Dendritic cell treated with granulocyte-macrophage colony-stimulating factor and Interleukin-4, amounts not matched to agents 40 ng/mL and 50 ng/mL, for 4 days (primary cell): ENCODE results near the gene SHC3.
A peak's percentile ranks its signal among the peaks of the same experiment; 100 is the strongest.

Experiments used
- H3K27ac Mint-ChIP-seq: one replicate; pipeline ENCODE4 v1.8.0; 2022; ENCODE audit warnings: mild to moderate bottlenecking, mixed read lengths
- H3K27me3 Mint-ChIP-seq: one replicate; pipeline ENCODE4 v1.8.0; 2022; ENCODE audit warnings: mild to moderate bottlenecking, mixed read lengths
- H3K36me3 Mint-ChIP-seq: one replicate; pipeline ENCODE4 v1.8.0; 2022; ENCODE audit warnings: low read depth, mixed read lengths
- H3K4me1 Mint-ChIP-seq: one replicate; pipeline ENCODE4 v1.8.0; 2022; ENCODE audit warnings: low read depth, mixed read lengths
- H3K4me3 Mint-ChIP-seq: one replicate; pipeline ENCODE4 v1.8.0; 2022; ENCODE audit warnings: mild to moderate bottlenecking, moderate library complexity, mixed read lengths
- H3K9me3 Mint-ChIP-seq: one replicate; pipeline ENCODE4 v1.8.0; 2022; ENCODE audit warnings: mixed read lengths
- intact Hi-C: fragments of 100-400 bp; cut with micrococcal nuclease; formaldehyde crosslinking; loops from one replicate; pipeline ENCODE4 v1.15.0; 2022

SHC3 gene

GRCh38 chr9:89037891-89038290 is 140.7 kb downstream of the SHC3 start:
- no peak overlapping the region for H3K4me3 Mint-ChIP-seq
- no peaks in the 10 kb centered on the region for H3K36me3 Mint-ChIP-seq
- peaks cover 40% of the 10 kb centered on the region for H3K4me1 Mint-ChIP-seq
- peak overlapping the region; percentile 9 for H3K27ac Mint-ChIP-seq
- H3K27me3 Mint-ChIP-seq = peaks cover 21% of the 10 kb centered on the region
- intact Hi-C loops = no loop called here
- no peaks in the 10 kb centered on the region for H3K9me3 Mint-ChIP-seq

DNA sequence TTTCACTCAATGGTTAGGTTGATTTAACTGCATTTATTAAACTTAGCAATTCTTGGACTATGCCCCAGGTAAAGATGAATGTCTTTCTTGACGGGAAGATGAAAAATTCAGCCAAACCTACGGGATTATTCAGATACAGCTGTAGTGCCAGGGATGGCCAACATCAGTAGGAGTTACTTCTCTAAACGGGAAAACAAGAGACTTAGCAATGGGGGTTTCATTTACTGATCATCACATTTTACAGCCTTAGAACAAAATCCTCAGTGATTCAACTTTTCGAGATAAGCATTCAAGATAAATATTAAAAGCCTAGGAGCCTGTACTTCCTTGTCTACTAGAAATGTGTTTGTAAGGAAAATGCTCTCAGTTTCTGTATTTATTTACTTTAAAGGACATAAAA is 141.3 kb downstream of the SHC3 start:
- intact Hi-C loops = no loop called here
- peak overlapping the region; percentile 9 for H3K27ac Mint-ChIP-seq
- H3K27me3 Mint-ChIP-seq = peaks cover 22% of the 10 kb centered on the region
- peaks cover 45% of the 10 kb centered on the region for H3K4me1 Mint-ChIP-seq
- no peaks in the 10 kb centered on the region for H3K9me3 Mint-ChIP-seq
- no peak overlapping the region for H3K4me3 Mint-ChIP-seq
- H3K36me3 Mint-ChIP-seq = no peaks in the 10 kb centered on the region

- peaks cover 22% of the 10 kb centered on the region for H3K27me3 Mint-ChIP-seq
- no peaks in the 10 kb centered on the region for H3K9me3 Mint-ChIP-seq
- peaks cover 50% of the 10 kb centered on the region for H3K4me1 Mint-ChIP-seq
- peak overlapping the region; percentile 41 for H3K27ac Mint-ChIP-seq
- no peaks in the 10 kb centered on the region for H3K36me3 Mint-ChIP-seq
- intact Hi-C loops = no loop called here
- H3K4me3 Mint-ChIP-seq = peak overlapping the region; percentile 39
Observed at GRCh38 chr9:89036891-89037290, 141.7 kb downstream of the SHC3 start.

GRCh38 chr9:89036383-89036782 is 142.2 kb downstream of the SHC3 start:
- H3K9me3 Mint-ChIP-seq = no peaks in the 10 kb centered on the region
- peak overlapping the region; percentile 41 for H3K27ac Mint-ChIP-seq
- peaks cover 25% of the 10 kb centered on the region for H3K27me3 Mint-ChIP-seq
- intact Hi-C loops = no loop called here
- H3K36me3 Mint-ChIP-seq = no peaks in the 10 kb centered on the region
- peak overlapping the region; percentile 39 for H3K4me3 Mint-ChIP-seq
- peaks cover 52% of the 10 kb centered on the region for H3K4me1 Mint-ChIP-seq

DNA sequence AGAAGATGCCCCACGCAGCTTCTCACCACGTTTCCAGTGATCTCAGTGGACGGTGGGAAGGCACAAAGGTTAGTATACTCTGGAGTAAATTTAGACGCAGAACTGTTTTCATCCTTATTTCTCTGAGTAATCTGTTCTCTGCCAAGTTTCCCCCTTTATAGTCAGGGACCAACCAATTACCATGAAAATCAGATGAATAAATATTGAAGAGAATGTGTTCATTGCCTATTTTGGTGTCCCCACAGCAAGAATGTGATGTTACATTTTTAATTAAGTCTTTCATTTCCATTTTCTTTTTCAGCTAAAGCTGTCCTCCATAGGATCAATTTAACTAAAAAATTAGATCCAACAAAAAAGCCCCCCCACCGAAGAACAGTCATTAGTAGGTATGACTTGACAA is 146.0 kb downstream of the SHC3 start:
- H3K27me3 Mint-ChIP-seq = peaks cover 31% of the 10 kb centered on the region
- H3K4me1 Mint-ChIP-seq = peaks cover 52% of the 10 kb centered on the region
- intact Hi-C loops = no loop called here
- no peak overlapping the region for H3K27ac Mint-ChIP-seq
- peaks cover 21% of the 10 kb centered on the region for H3K9me3 Mint-ChIP-seq
- no peak overlapping the region for H3K4me3 Mint-ChIP-seq
- H3K36me3 Mint-ChIP-seq = no peaks in the 10 kb centered on the region

DNA sequence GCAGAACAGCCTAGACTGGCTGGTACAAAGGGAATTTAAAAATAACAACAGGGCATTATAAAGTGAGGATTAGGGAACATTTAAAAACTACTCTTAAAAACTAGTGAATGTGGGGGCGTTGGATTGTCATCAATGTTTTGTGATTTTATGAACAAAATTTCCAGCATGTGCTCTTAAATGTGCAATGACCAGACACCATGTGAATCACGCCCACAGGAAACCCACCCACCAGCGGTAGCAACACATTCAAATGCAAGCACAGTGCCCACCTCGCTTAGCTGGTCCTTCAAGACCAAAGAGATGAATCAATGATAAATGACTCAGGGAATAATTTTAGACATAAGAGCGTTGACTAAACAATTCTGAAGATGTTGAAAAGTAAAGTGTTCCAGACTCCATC is 146.4 kb downstream of the SHC3 start:
- Mint-ChIP-seq H3K27me3 (peaks cover 31% of the 10 kb centered on the region), H3K36me3 (no peaks in the 10 kb centered on the region), H3K4me3 (no peak overlapping the region), H3K27ac (no peak overlapping the region), H3K9me3 (peaks cover 21% of the 10 kb centered on the region), H3K4me1 (peaks cover 52% of the 10 kb centered on the region)
- intact Hi-C loops = no loop called here

- H3K4me3 Mint-ChIP-seq = no peak overlapping the region
- H3K27ac Mint-ChIP-seq = no peak overlapping the region
Observed at GRCh38 chr9:89029788-89030187, 148.8 kb downstream of the SHC3 start.

GRCh38 chr9:89026876-89027275 is 151.7 kb downstream of the SHC3 start:
- H3K9me3 Mint-ChIP-seq = peaks cover 21% of the 10 kb centered on the region
- no peak overlapping the region for H3K4me3 Mint-ChIP-seq
- intact Hi-C loops = no loop called here

More at GRCh38 chr9:89029788-89030187, 148.8 kb downstream of the SHC3 start:
- H3K27me3 Mint-ChIP-seq = peaks cover 29% of the 10 kb centered on the region
- no peaks in the 10 kb centered on the region for H3K36me3 Mint-ChIP-seq
- peaks cover 21% of the 10 kb centered on the region for H3K9me3 Mint-ChIP-seq
- intact Hi-C loops = no loop called here
- H3K4me1 Mint-ChIP-seq = peaks cover 40% of the 10 kb centered on the region

DNA sequence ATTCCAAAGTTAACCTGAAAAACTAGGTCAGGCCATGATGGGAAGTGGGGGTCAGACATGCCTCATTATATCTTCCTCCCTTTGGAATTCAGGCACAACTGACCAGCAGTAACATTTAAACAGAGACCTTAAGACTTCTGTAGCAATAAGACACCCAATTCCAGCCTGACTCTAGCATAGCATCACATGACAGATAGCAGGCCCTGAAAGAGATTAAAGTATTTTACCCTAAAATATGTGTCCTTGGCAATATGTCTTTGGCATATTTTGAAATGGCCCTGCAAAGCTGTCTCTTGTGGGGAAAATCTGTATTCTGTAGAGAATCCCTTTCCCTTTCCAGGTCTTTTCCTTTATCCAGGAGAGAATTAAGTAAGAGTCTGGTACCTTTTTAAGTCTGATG is 153.1 kb downstream of the SHC3 start:
- H3K9me3 Mint-ChIP-seq = peaks cover 16% of the 10 kb centered on the region
- intact Hi-C loops = no loop called here
- no peak overlapping the region for H3K4me3 Mint-ChIP-seq
- H3K27me3 Mint-ChIP-seq = peaks cover 4% of the 10 kb centered on the region
- no peak overlapping the region for H3K27ac Mint-ChIP-seq
- peaks cover 43% of the 10 kb centered on the region for H3K4me1 Mint-ChIP-seq
- no peaks in the 10 kb centered on the region for H3K36me3 Mint-ChIP-seq

More at GRCh38 chr9:89026876-89027275, 151.7 kb downstream of the SHC3 start:
- Mint-ChIP-seq H3K36me3 (no peaks in the 10 kb centered on the region), H3K4me1 (peaks cover 39% of the 10 kb centered on the region), H3K27me3 (peaks cover 16% of the 10 kb centered on the region), H3K27ac (no peak overlapping the region)

GRCh38 chr9:89024727-89025126 is 153.9 kb downstream of the SHC3 start:
- intact Hi-C loops = no loop called here
- Mint-ChIP-seq H3K36me3 (no peaks in the 10 kb centered on the region), H3K9me3 (peaks cover 8% of the 10 kb centered on the region), H3K4me1 (peaks cover 43% of the 10 kb centered on the region), H3K27ac (no peak overlapping the region), H3K4me3 (no peak overlapping the region), H3K27me3 (peaks cover 4% of the 10 kb centered on the region)

GRCh38 chr9:89023740-89024139 is 154.9 kb downstream of the SHC3 start:
- Mint-ChIP-seq H3K27ac (no peak overlapping the region), H3K4me1 (peaks cover 43% of the 10 kb centered on the region), H3K4me3 (no peak overlapping the region), H3K9me3 (no peaks in the 10 kb centered on the region), H3K36me3 (no peaks in the 10 kb centered on the region), H3K27me3 (peaks cover 4% of the 10 kb centered on the region)
- intact Hi-C loops = no loop called here

GRCh38 chr9:89022902-89023301 is 155.7 kb downstream of the SHC3 start:
- H3K9me3 Mint-ChIP-seq = no peaks in the 10 kb centered on the region
- intact Hi-C loops = no loop called here
- peaks cover 4% of the 10 kb centered on the region for H3K27me3 Mint-ChIP-seq
- H3K36me3 Mint-ChIP-seq = no peaks in the 10 kb centered on the region
- no peak overlapping the region for H3K4me3 Mint-ChIP-seq
- H3K4me1 Mint-ChIP-seq = peaks cover 39% of the 10 kb centered on the region
- H3K27ac Mint-ChIP-seq = no peak overlapping the region

- no peak overlapping the region for H3K27ac Mint-ChIP-seq
- H3K36me3 Mint-ChIP-seq = no peaks in the 10 kb centered on the region
- H3K27me3 Mint-ChIP-seq = peaks cover 7% of the 10 kb centered on the region
- H3K9me3 Mint-ChIP-seq = no peaks in the 10 kb centered on the region
- peaks cover 32% of the 10 kb centered on the region for H3K4me1 Mint-ChIP-seq
- H3K4me3 Mint-ChIP-seq = no peak overlapping the region
- intact Hi-C loops = no loop called here
Observed at GRCh38 chr9:89022001-89022759, 156.4 kb downstream of the SHC3 start.

DNA sequence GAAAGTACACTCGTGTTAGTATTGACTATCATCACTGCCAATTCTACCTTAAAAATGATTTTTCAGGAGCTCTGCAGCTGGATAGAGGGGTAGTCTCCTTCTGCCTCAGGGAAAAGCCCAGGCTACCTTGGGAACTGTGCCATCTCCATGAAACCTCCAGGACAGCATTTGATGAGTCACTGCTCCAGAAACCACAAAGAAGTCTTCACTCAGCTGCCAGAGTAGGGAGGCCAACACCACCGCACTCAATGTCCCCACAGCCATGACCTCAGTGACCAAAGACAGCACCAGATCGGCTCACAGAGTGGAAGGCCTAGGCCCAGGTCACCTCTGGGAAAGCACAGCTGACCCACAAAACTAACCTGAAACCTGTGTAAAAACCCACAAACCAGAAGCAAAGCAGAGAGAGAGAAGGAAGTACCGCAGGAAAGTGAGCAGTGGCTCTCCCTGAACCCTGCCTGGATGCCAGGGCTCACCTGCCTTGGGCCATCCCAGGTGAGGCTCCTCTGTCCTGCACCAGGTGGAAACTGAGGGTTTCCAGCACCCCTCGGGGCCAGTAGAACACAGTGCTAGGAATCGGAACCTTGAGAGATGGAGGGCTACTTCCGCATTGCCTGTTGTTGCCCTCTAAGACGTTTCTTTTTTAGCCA is 157.3 kb downstream of the SHC3 start:
- intact Hi-C loops = no loop called here
- no peak overlapping the region for H3K4me3 Mint-ChIP-seq
- H3K9me3 Mint-ChIP-seq = no peaks in the 10 kb centered on the region
- H3K27me3 Mint-ChIP-seq = peaks cover 10% of the 10 kb centered on the region
- H3K4me1 Mint-ChIP-seq = peaks cover 23% of the 10 kb centered on the region
- H3K27ac Mint-ChIP-seq = peak overlapping the region; percentile 0
- no peaks in the 10 kb centered on the region for H3K36me3 Mint-ChIP-seq
